ENCODE data around the gene KCNRG. TPM values are rescaled to one million over a fixed set of nuclear protein-coding genes. Genes with fewer than 3 reads are reported as not detected.
"Not testable (repeated sequence)": the region's sequence is repeated elsewhere in the genome, so short reads cannot be mapped to it uniquely, and the experiment has no call there.

Gene KCNRG
- polyA plus RNA-seq, 1 of the 3 experiments (the other 2 are of a cell fraction), result 0.97 TPM

- Histone ChIP-seq H3F3A (replicated peaks; ENCODE audit: insufficient read depth) (no peaks in the 10 kb centered on the region), H3K4me3 (ENCODE audit: low read depth in 2 of 2, low read length in 1 of 2) (no peak overlapping the region), H3K36me3 (replicated peaks in 1 of 2; ENCODE audit: control insufficient read depth in 1 of 2, insufficient read depth in 2 of 2, low read length in 1 of 2) (peaks cover 0 to 4% of the 10 kb centered on the region in 2 experiments), H3K79me2 (ENCODE audit: insufficient read depth) (no peaks in the 10 kb centered on the region), H3K4me2 (no peak overlapping the region), H3K9me3 (no peaks in the 10 kb centered on the region), H2AFZ (ENCODE audit: low read depth) (no peak overlapping the region), H3K9me2 (no peaks in the 10 kb centered on the region), H3K27ac (ENCODE audit: low read depth in 2 of 2, low read length in 1 of 2) (no peak overlapping the region), H3K4me1 (ENCODE audit: control insufficient read depth in 1 of 2, insufficient read depth in 2 of 2, low read depth in 1 of 2, low read length in 1 of 2) (no peaks in the 10 kb centered on the region; a peak in 1 of 4 replicates), H4K20me1 (ENCODE audit: insufficient read depth) (no peaks in the 10 kb centered on the region), H3K27me3 (ENCODE audit: insufficient read depth) (no peaks in the 10 kb centered on the region), H3K9ac (no peak overlapping the region)
- no peak for TF ChIP-seq RCOR1 (IDR thresholded peaks at IDR 0.05; ENCODE audit: low read length)
- no peak for TF ChIP-seq RAD21 (IDR thresholded peaks at IDR 0.05; ENCODE audit: low read length)
- TF ChIP-seq MEF2A (IDR thresholded peaks at IDR 0.05; ENCODE audit: borderline replicate concordance, low read depth), result no peak
- TF ChIP-seq POLR2AphosphoS5 (IDR thresholded peaks at IDR 0.05; ENCODE audit: low read depth, low read length), result no peak
- no peak for TF ChIP-seq TAF1 (IDR thresholded peaks at IDR 0.05; ENCODE audit: borderline replicate concordance, low read depth, low read length)
- no peak for TF ChIP-seq EP300 (IDR thresholded peaks at IDR 0.05; ENCODE audit: borderline replicate concordance in 1 of 2, low read depth in 1 of 2, low read length in 1 of 2)
- TF ChIP-seq RXRA (IDR thresholded peaks at IDR 0.05; ENCODE audit: borderline replicate concordance, low read depth), result no peak
- TF ChIP-seq GABPA (IDR thresholded peaks at IDR 0.05; ENCODE audit: low read depth), result no peak
- TF ChIP-seq, protein P1, sequence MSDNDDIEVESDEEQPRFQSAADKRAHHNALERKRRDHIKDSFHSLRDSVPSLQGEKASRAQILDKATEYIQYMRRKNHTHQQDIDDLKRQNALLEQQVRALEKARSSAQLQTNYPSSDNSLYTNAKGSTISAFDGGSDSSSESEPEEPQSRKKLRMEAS (IDR thresholded peaks at IDR 0.05; ENCODE audit: low read depth), result no peak
- TF ChIP-seq USF1 (IDR thresholded peaks at IDR 0.05; ENCODE audit: borderline replicate concordance, low read depth), result no peak
- TF ChIP-seq CHD2 (IDR thresholded peaks at IDR 0.05; ENCODE audit: low read length, partially characterized antibody), result no peak
- TF ChIP-seq NRF1 (IDR thresholded peaks at IDR 0.05; ENCODE audit: low read depth, low read length), result no peak
- no peak for TF ChIP-seq TCF12 (IDR thresholded peaks at IDR 0.05)
- no peak for DNase-seq
- CTCF ChIA-PET, result interaction anchor here (1.7 to 1.9 kb wide), 2 partner anchors 9 to 11 kb away, joined by 5 to 9 read pairs; no protein-coding TSS in a partner anchor
- POLR2A ChIA-PET, result no interaction called here
- WGBS (ENCODE audit: low lambda C conversion rate), result 93% methylated on average over 7 of the region's 7 CpGs
These were observed 28.8 kb upstream of the KCNRG start for GRCh38 chr13:49986471-49986870.

DNA sequence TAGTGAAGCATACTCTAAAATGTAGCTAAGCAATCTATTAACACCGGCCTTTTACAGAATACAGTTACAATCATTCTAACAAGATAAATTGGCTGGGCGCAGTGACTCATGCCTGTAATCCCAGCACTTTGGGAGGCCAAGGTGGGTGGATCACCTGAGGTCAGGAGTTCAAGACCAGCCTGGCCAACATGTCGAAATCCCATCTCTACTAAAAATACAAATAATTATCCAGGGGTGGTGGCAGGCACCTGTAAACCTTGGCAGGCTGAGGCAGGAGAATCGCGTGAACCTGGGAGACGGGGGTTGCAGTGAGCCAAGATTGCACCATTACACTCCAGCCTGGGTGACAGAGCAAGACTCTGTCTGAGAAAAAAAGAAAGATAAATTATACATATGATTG is 24.6 kb upstream of the KCNRG start:
- H3K9me2 ChIP-seq; H3K9ac ChIP-seq; DNase-seq; H2AFZ ChIP-seq (ENCODE audit: low read depth); H3K27ac ChIP-seq (ENCODE audit: low read depth in 2 of 2, low read length in 1 of 2); POLR2A ChIA-PET; H3K27me3 ChIP-seq (ENCODE audit: insufficient read depth); H3K9me3 ChIP-seq; H3K4me3 ChIP-seq (ENCODE audit: low read depth in 2 of 2, low read length in 1 of 2); H3K4me2 ChIP-seq; H3K4me1 ChIP-seq (ENCODE audit: control insufficient read depth in 1 of 2, insufficient read depth in 2 of 2, low read depth in 1 of 2, low read length in 1 of 2); H3F3A ChIP-seq (replicated peaks; ENCODE audit: insufficient read depth); H3K36me3 ChIP-seq (replicated peaks in 1 of 2; ENCODE audit: control insufficient read depth in 1 of 2, insufficient read depth in 2 of 2, low read length in 1 of 2); H3K79me2 ChIP-seq (ENCODE audit: insufficient read depth); H4K20me1 ChIP-seq (ENCODE audit: insufficient read depth): not testable (repeated sequence)
- CTCF ChIA-PET, result interaction anchor here (4.2 kb wide), 1 partner anchor 14 kb away, joined by 27 read pairs; no protein-coding TSS in a partner anchor
- WGBS (ENCODE audit: low lambda C conversion rate), result 100% methylated on average over 6 of the region's 6 CpGs

DNA sequence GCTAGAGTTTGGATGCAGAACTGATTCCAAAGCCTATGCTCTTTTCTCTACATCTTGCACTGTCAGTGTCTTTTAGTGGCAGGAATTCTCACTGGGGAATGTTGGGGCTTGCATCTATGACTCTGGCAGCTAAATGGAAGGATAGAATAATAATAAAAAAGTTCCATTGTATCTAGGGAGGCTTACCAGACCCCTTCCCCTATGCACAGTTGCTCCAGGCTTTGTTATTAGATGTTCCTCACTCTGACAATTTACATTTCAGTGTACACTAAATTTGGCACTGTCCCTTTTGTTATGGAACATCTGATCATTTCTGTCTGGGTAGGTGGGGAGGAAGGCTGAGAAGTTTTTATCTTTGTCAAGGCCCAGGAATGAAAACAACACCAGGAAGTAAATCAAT is 22.1 kb upstream of the KCNRG start:
- Histone ChIP-seq H3K27me3 (ENCODE audit: insufficient read depth) (no peaks in the 10 kb centered on the region), H3K27ac (ENCODE audit: low read depth in 2 of 2, low read length in 1 of 2) (no peak overlapping the region), H3F3A (replicated peaks; ENCODE audit: insufficient read depth) (peaks cover 11% of the 10 kb centered on the region), H3K4me2 (no peak overlapping the region), H2AFZ (ENCODE audit: low read depth) (no peak overlapping the region), H3K4me1 (ENCODE audit: control insufficient read depth in 1 of 2, insufficient read depth in 2 of 2, low read depth in 1 of 2, low read length in 1 of 2) (peaks cover 4 to 7% of the 10 kb centered on the region in 2 experiments; a peak in 3 of 4 replicates), H3K9me2 (no peaks in the 10 kb centered on the region), H3K4me3 (ENCODE audit: low read depth in 2 of 2, low read length in 1 of 2) (no peak overlapping the region), H3K9me3 (no peaks in the 10 kb centered on the region), H4K20me1 (ENCODE audit: insufficient read depth) (no peaks in the 10 kb centered on the region), H3K79me2 (ENCODE audit: insufficient read depth) (peaks cover 8% of the 10 kb centered on the region), H3K36me3 (replicated peaks in 1 of 2; ENCODE audit: control insufficient read depth in 1 of 2, insufficient read depth in 2 of 2, low read length in 1 of 2) (peaks cover 1 to 4% of the 10 kb centered on the region in 2 experiments), H3K9ac (no peak overlapping the region)
- DNase-seq, result no peak
- ChIA-PET POLR2A (no interaction called here), CTCF (interaction anchor here (0.9 to 4.2 kb wide), 4 partner anchors 16 to 90 kb away, joined by 3 to 27 read pairs (median 3); partner anchors contain the start of gene SPRYD7)
- TF ChIP-seq, protein P2, sequence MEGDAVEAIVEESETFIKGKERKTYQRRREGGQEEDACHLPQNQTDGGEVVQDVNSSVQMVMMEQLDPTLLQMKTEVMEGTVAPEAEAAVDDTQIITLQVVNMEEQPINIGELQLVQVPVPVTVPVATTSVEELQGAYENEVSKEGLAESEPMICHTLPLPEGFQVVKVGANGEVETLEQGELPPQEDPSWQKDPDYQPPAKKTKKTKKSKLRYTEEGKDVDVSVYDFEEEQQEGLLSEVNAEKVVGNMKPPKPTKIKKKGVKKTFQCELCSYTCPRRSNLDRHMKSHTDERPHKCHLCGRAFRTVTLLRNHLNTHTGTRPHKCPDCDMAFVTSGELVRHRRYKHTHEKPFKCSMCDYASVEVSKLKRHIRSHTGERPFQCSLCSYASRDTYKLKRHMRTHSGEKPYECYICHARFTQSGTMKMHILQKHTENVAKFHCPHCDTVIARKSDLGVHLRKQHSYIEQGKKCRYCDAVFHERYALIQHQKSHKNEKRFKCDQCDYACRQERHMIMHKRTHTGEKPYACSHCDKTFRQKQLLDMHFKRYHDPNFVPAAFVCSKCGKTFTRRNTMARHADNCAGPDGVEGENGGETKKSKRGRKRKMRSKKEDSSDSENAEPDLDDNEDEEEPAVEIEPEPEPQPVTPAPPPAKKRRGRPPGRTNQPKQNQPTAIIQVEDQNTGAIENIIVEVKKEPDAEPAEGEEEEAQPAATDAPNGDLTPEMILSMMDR (IDR thresholded peaks at IDR 0.05), result no peak
- no peak for TF ChIP-seq EP300 (IDR thresholded peaks at IDR 0.05; ENCODE audit: borderline replicate concordance in 1 of 2, low read depth in 1 of 2, low read length in 1 of 2)
- no peak for TF ChIP-seq RCOR1 (IDR thresholded peaks at IDR 0.05; ENCODE audit: low read length)
- no peak for TF ChIP-seq JUND (IDR thresholded peaks at IDR 0.05)
- no peak for TF ChIP-seq RAD21 (IDR thresholded peaks at IDR 0.05; ENCODE audit: low read length)
- TF ChIP-seq ELF1 (IDR thresholded peaks at IDR 0.05), result no peak
- no peak for TF ChIP-seq EZH2phosphoT487 (IDR thresholded peaks at IDR 0.05; ENCODE audit: borderline replicate concordance, low read depth)
- TF ChIP-seq, protein P1 (IDR thresholded peaks at IDR 0.05; ENCODE audit: low read depth), result no peak
- TF ChIP-seq SMC3 (IDR thresholded peaks at IDR 0.05; ENCODE audit: low read depth, low read length), result no peak
- no peak for TF ChIP-seq FOXJ3 (CRISPR knock-in tag; IDR thresholded peaks at IDR 0.05)
- TF ChIP-seq TCF12 (IDR thresholded peaks at IDR 0.05), result no peak
- no peak for TF ChIP-seq FOSL2 (IDR thresholded peaks at IDR 0.05; ENCODE audit: borderline replicate concordance, low read depth)
- no peak for TF ChIP-seq GABPA (IDR thresholded peaks at IDR 0.05; ENCODE audit: low read depth)

Data from SK-N-SH (cell line).